GM13976 (cell line): ENCODE measurements around the gene ZNF92.

Experiments
- DNase-seq: peaks from one replicate; pipeline ENCODE4 v3.0.0; 2012; ENCODE audit warnings: low spot score
- CTCF ChIP-seq: IDR thresholded peaks from 2 replicates; pipeline ENCODE4 v1.5.1; 2012; ENCODE audit warnings: borderline replicate concordance, mild to moderate bottlenecking; ENCODE audit not compliant: insufficient read depth; ENCODE audit errors: extremely low read depth, missing control alignments, control extremely low read depth
- in situ Hi-C: fragments of 300-500 bp; cut with MboI; formaldehyde crosslinking; loops from one replicate; pipeline ENCODE4 v1.12.0; 2022; ENCODE audit warnings: low sequenced_read_pairs, mixed read lengths, inconsistent platforms; ENCODE audit not compliant: unreplicated experiment

The ZNF92 gene

GRCh38 chr7:65354263-65354662 lies 19.4 kb upstream of the ZNF92 start:
- in situ Hi-C loops, result no loop called here
- DNase-seq, result no peak
- TF ChIP-seq CTCF, result no peak

DNA sequence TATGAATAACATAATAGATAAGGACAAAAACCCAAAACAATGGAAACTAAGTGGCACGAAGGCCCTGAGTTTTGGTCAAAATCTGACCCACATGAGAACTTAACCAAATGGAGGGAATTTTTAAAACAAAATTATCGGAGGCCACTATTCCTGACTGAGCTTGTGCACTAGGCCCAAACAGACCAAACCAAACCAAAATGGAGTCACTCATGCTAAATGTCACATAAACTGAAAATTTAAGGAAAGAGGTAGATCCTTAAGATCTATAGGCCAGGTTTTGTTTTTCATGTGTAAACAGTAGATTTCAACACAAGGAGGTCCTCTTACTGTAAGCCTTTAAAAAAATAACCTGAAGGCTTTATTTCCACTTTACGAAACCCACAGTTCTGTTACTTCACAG lies 3.8 kb upstream of the ZNF92 start:
- in situ Hi-C loops, result no loop called here
- no peak for DNase-seq
- TF ChIP-seq CTCF, result no peak

DNA sequence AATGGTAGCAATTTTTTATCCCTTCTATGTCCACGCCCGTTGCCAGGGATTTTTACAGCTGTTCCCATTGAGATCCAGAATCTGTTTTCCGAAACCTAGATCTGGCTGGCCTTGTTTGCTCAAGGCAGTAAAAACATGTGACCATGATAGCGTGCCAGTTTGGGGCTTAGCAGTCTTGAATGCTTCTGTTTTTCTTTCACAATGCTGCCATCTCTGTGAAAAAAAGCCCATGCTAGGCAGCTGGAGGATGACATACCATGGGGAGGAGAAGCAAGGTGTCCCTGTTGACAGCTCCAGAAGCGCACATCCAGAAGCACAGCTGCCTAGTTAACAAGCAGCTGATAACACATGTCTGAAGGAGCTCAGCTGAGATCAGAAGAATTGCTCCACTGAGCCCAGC lies 2.2 kb upstream of the ZNF92 start:
- no peak for TF ChIP-seq CTCF
- no peak for DNase-seq
- in situ Hi-C loops, result no loop called here

- TF ChIP-seq CTCF, result no peak
- no peak for DNase-seq
- in situ Hi-C loops, result no loop called here
Observed at GRCh38 chr7:65379318-65379717, 5.7 kb downstream of the ZNF92 start.

DNA sequence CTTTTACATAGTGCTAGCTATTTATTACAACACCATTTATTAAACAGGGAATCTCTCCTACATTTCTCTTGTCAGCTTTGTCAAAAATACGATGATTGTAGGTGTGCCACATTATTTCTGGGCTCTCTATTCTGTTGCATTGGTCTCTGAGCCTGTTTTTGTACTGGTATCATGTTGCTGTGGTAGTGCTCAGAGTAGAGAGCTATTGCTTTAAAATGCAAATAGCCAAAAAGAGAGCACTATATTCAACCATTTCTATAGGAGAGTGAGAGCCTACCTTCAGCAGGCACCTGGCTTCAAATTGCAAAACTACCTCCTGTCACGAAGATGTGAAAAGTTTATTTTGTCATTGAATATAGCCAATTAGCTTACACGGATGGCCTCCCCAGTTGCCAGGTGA lies 8.1 kb downstream of the ZNF92 start:
- in situ Hi-C loops, result no loop called here
- no peak for TF ChIP-seq CTCF
- no peak for DNase-seq

GRCh38 chr7:65382452-65382851 lies 8.8 kb downstream of the ZNF92 start:
- no peak for TF ChIP-seq CTCF
- no peak for DNase-seq
- in situ Hi-C loops, result no loop called here

- no peak for DNase-seq
- no peak for TF ChIP-seq CTCF
- in situ Hi-C loops, result no loop called here
Observed at GRCh38 chr7:65387891-65388290, 14.2 kb downstream of the ZNF92 start.
